ENCODE results near the gene NXPH3. TPM values are rescaled to one million over a fixed set of nuclear protein-coding genes. Genes with fewer than 3 reads are reported as not detected.

NXPH3 gene
- total and polyA plus RNA-seq, 2 of the 13 experiments (the other 11 are each of a cell fraction or from before 2014, with no cell fraction given) = 0.04 to 0.58 TPM

GRCh38 chr17:49583889-49584288 lies 8.2 kb downstream of the NXPH3 start:
- no TSS peak for BruUV-seq (replicated peaks)
- no peak overlapping the region for H3K9ac ChIP-seq (ENCODE audit: insufficient read depth, low read depth, low read length)
- no peaks in the 10 kb centered on the region for H4K20me1 ChIP-seq (ENCODE audit: insufficient read depth, low read length)
- FAIRE-seq (no peak), ATAC-seq (no peak), DNase-seq (ENCODE audit: low spot score) (no peak)
- no peaks in the 10 kb centered on the region for H3K4me1 ChIP-seq (ENCODE audit: insufficient read depth, low read length)
- ChIA-PET CTCF (ENCODE audit: low intra/inter-chr PET ratio, low total read pairs) (no interaction called here), POLR2A (no interaction called here)
- TF ChIP-seq MXD4 (CRISPR knock-in tag; IDR thresholded peaks at IDR 0.05) = no peak
- TF ChIP-seq FOSL2 (CRISPR knock-in tag; IDR thresholded peaks at IDR 0.05) = no peak
- peak; percentile 28; the same call in 1 of the 2 replicates for TF ChIP-seq RAD51 (IDR thresholded peaks at IDR 0.05; ENCODE audit: borderline replicate concordance)
- TF ChIP-seq NFIB (CRISPR knock-in tag; IDR thresholded peaks at IDR 0.05; ENCODE audit: borderline replicate concordance) = no peak
- no peak overlapping the region for H3K27ac ChIP-seq (ENCODE audit: extremely low read length, insufficient read depth, low read length)
- H3K9me3 ChIP-seq (ENCODE audit: low read length) = no peaks in the 10 kb centered on the region
- no peaks in the 10 kb centered on the region for H3K36me3 ChIP-seq (replicated peaks in 1 of 2; ENCODE audit: control insufficient read depth in 1 of 2, insufficient read depth in 2 of 2, low read length in 2 of 2)
- in situ Hi-C loops (cut with HindIII; ENCODE audit: extremely low pct_ligation_motif_present, low pct_unique_long_range_greater_than_20kb) = no loop called here
- H3K27me3 ChIP-seq (ENCODE audit: control insufficient read depth in 1 of 2, insufficient read depth in 2 of 2, low read length in 2 of 2) = peaks cover 2 to 15% of the 10 kb centered on the region in 2 experiments; a peak in 3 of 5 replicates
- 70% methylated on average over 4 of the region's 4 CpGs for WGBS (ENCODE audit: low lambda C conversion rate)
- intact Hi-C loops (cut with micrococcal nuclease; ENCODE audit: unreplicated experiment) = no loop called here
- H2AFZ ChIP-seq (ENCODE audit: low read length) = no peak overlapping the region
- no peak overlapping the region for H3K4me3 ChIP-seq (replicated peaks in 1 of 3; ENCODE audit: insufficient read depth in 1 of 3, low read depth in 2 of 3, low read length in 3 of 3)
- H3K4me2 ChIP-seq (ENCODE audit: low read depth, low read length) = no peak overlapping the region
- H3K79me2 ChIP-seq (ENCODE audit: insufficient read depth, low read length) = no peaks in the 10 kb centered on the region

- Histone ChIP-seq H3K27me3 (ENCODE audit: control insufficient read depth in 1 of 2, insufficient read depth in 2 of 2, low read length in 2 of 2) (peaks cover under 1 to 4% of the 10 kb centered on the region in 2 experiments; a peak in 3 of 5 replicates), H3K79me2 (ENCODE audit: insufficient read depth, low read length) (no peaks in the 10 kb centered on the region), H3K9me3 (ENCODE audit: low read length) (no peaks in the 10 kb centered on the region), H4K20me1 (ENCODE audit: insufficient read depth, low read length) (no peaks in the 10 kb centered on the region), H3K36me3 (replicated peaks in 1 of 2; ENCODE audit: control insufficient read depth in 1 of 2, insufficient read depth in 2 of 2, low read length in 2 of 2) (no peaks in the 10 kb centered on the region), H3K4me3 (replicated peaks in 1 of 3; ENCODE audit: insufficient read depth in 1 of 3, low read depth in 2 of 3, low read length in 3 of 3) (no peak overlapping the region), H3K4me1 (ENCODE audit: insufficient read depth, low read length) (no peaks in the 10 kb centered on the region), H3K9ac (ENCODE audit: insufficient read depth, low read depth, low read length) (no peak overlapping the region), H3K27ac (ENCODE audit: extremely low read length, insufficient read depth, low read length) (no peak overlapping the region), H3K4me2 (ENCODE audit: low read depth, low read length) (no peak overlapping the region), H2AFZ (ENCODE audit: low read length) (no peak overlapping the region)
- FAIRE-seq = peak; percentile 91
- TF ChIP-seq ZBTB2 (CRISPR knock-in tag; IDR thresholded peaks at IDR 0.05; ENCODE audit: low read depth) = no peak
- TF ChIP-seq ZNF709 (CRISPR knock-in tag; IDR thresholded peaks at IDR 0.05) = no peak
- TF ChIP-seq ZNF768 (CRISPR knock-in tag; IDR thresholded peaks at IDR 0.05) = peak; percentile 87
- no peak for TF ChIP-seq ZNF792 (CRISPR knock-in tag; IDR thresholded peaks at IDR 0.05)
- no peak for TF ChIP-seq JDP2 (CRISPR knock-in tag; IDR thresholded peaks at IDR 0.05; ENCODE audit: borderline replicate concordance)
- TF ChIP-seq KDM1A (CRISPR knock-in tag; IDR thresholded peaks at IDR 0.05) = no peak
- TF ChIP-seq CTCF (CRISPR knock-in tag; IDR thresholded peaks at IDR 0.05) = 0 out of 2 replicates have a peak, but pooled peaks have one; percentile 6
- ChIA-PET CTCF (ENCODE audit: low intra/inter-chr PET ratio, low total read pairs) (no interaction called here), POLR2A (no interaction called here)
- 40% methylated on average over 3 of the region's 3 CpGs for WGBS (ENCODE audit: low lambda C conversion rate)
- DNase-seq (ENCODE audit: low spot score) = no peak
- BruUV-seq (replicated peaks) = no TSS peak
- intact Hi-C loops (cut with micrococcal nuclease; ENCODE audit: unreplicated experiment) = no loop called here
- in situ Hi-C loops (cut with HindIII; ENCODE audit: extremely low pct_ligation_motif_present, low pct_unique_long_range_greater_than_20kb) = no loop called here
- ATAC-seq = peak; percentile 87
Measured at GRCh38 chr17:49585422-49586027, 9.9 kb downstream of the NXPH3 start.

Measured in HepG2 (cell line).